MCF 10A (cell line): Measurements from ENCODE around the gene SLC2A10. TPM values are rescaled to one million over a fixed set of nuclear protein-coding genes. Genes with fewer than 3 reads are reported as not detected.

ENCODE experiments used
- BruUV-seq: library from RNA; stranded (reverse); fragments of 400-500 nt; replicated peaks from 2 replicates; lab custom pipeline; 2021; lab: Mats Ljungman, UMichigan
- CTCF ChIA-PET: fragments of 300-600 bp; sonication (Branson Sonifier 250); formaldehyde crosslinking; extraction: SDS; loops from one replicate; lab custom pipeline; 2021; ENCODE audit warnings: antibody characterized with exemption, inconsistent platforms; lab: Yijun Ruan, JAX
- POLR2A ChIA-PET: fragments of 300-600, 350-650 bp; sonication (Branson Sonifier 250); formaldehyde crosslinking; extraction: SDS; loops from one replicate; lab custom pipeline; 2020; ENCODE audit warnings: antibody characterized with exemption, inconsistent platforms; lab: Yijun Ruan, JAX
- DNase-seq: peaks from one replicate; pipeline ENCODE4 v3.0.0-alpha.2; 2018; ENCODE audit not compliant: unreplicated experiment
- H3K27ac Mint-ChIP-seq: one replicate; pipeline ENCODE4 v1.8.0; 2022; ENCODE audit warnings: mild to moderate bottlenecking, low read depth, mixed read lengths; ENCODE audit not compliant: unreplicated experiment
- H3K27me3 Mint-ChIP-seq: one replicate; pipeline ENCODE4 v1.8.0; 2022; ENCODE audit warnings: mixed read lengths; ENCODE audit not compliant: insufficient read depth, unreplicated experiment
- H3K36me3 Mint-ChIP-seq: one replicate; pipeline ENCODE4 v1.8.0; 2022; ENCODE audit warnings: mild to moderate bottlenecking, moderate library complexity, mixed read lengths; ENCODE audit not compliant: insufficient read depth, unreplicated experiment
- H3K4me1 Mint-ChIP-seq: one replicate; pipeline ENCODE4 v1.8.0; 2022; ENCODE audit warnings: mixed read lengths; ENCODE audit not compliant: insufficient read depth, unreplicated experiment
- H3K4me3 Mint-ChIP-seq: one replicate; pipeline ENCODE4 v1.8.0; 2022; ENCODE audit warnings: mild to moderate bottlenecking, moderate library complexity, mixed read lengths; ENCODE audit not compliant: unreplicated experiment
- H3K9me3 Mint-ChIP-seq: one replicate; pipeline ENCODE4 v1.8.0; 2022; ENCODE audit warnings: mixed read lengths; ENCODE audit not compliant: unreplicated experiment
- intact Hi-C: fragments of 100-400 bp; cut with micrococcal nuclease; formaldehyde crosslinking; loops from 2 replicates; pipeline ENCODE4 v1.14.1; 2022
- total RNA-seq: library from RNA; stranded (reverse); gene quantifications from 2 replicates; pipeline ENCODE4 v1.2.3, GENCODE V29; 2022
- TF ChIP-seq, protein P1 (sequence below): fragments of 200-600 bp; IDR thresholded peaks from one replicate; pipeline ENCODE4 v1.8.0; 2022; ENCODE audit warnings: antibody characterized with exemption, mild to moderate bottlenecking; ENCODE audit not compliant: unreplicated experiment

The SLC2A10 gene
- total RNA-seq, 1 experiment from 2014 or later: not detected

DNA sequence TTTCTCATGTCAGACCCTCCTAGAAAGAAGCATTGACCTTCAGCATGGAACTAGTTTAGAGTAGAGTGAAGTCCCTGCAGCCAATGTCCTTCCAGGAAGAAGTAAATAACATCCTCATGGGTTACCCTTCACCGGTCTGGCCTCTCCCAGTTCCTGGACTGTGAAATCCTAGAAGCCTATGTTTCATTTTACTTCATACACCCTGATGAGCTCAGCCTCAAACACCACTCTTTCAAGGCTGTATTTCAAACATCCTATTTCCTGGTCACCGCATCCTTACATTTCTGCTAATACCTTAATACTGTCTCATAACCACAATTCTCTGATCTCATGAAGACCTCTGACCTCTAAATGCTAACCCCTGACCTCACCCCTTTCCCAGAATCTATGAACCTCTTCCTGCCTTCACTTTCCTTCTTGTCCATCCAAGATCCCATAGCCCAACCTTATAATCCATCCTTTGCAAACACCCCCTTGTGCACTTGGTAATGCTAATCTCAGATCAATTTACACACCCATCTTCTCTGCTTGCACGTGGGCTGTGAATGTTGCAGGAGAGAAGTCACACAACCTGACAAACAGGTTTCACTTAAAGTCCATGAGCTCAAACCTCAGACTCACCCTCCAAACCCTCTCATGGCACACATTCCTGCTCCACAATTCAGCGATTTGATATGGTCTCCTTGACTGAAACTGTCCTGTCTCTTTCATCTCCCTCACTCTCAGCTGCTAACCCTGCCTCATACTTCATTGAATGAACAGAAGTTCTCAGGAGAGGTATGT is 30.2 kb downstream of the SLC2A10 start:
- BruUV-seq: no TSS peak
- TF ChIP-seq, protein P1, sequence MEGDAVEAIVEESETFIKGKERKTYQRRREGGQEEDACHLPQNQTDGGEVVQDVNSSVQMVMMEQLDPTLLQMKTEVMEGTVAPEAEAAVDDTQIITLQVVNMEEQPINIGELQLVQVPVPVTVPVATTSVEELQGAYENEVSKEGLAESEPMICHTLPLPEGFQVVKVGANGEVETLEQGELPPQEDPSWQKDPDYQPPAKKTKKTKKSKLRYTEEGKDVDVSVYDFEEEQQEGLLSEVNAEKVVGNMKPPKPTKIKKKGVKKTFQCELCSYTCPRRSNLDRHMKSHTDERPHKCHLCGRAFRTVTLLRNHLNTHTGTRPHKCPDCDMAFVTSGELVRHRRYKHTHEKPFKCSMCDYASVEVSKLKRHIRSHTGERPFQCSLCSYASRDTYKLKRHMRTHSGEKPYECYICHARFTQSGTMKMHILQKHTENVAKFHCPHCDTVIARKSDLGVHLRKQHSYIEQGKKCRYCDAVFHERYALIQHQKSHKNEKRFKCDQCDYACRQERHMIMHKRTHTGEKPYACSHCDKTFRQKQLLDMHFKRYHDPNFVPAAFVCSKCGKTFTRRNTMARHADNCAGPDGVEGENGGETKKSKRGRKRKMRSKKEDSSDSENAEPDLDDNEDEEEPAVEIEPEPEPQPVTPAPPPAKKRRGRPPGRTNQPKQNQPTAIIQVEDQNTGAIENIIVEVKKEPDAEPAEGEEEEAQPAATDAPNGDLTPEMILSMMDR: no peak
- no peaks in the 10 kb centered on the region for H3K36me3 Mint-ChIP-seq
- no peaks in the 10 kb centered on the region for H3K4me1 Mint-ChIP-seq
- DNase-seq: no peak
- H3K9me3 Mint-ChIP-seq: no peaks in the 10 kb centered on the region
- peaks cover 38% of the 10 kb centered on the region for H3K27me3 Mint-ChIP-seq
- ChIA-PET POLR2A (interaction anchor here (0.6 to 1.2 kb wide), 3 partner anchors 13 to 1605 kb away, joined by 3 read pairs; no protein-coding TSS in a partner anchor), CTCF (interaction anchor here (0.6 to 1.1 kb wide), 6 partner anchors 9 to 1201 kb away, joined by 3 to 7 read pairs (median 4); no protein-coding TSS in a partner anchor)
- H3K27ac Mint-ChIP-seq: no peak overlapping the region
- H3K4me3 Mint-ChIP-seq: no peak overlapping the region
- intact Hi-C loops: no loop called here

DNA sequence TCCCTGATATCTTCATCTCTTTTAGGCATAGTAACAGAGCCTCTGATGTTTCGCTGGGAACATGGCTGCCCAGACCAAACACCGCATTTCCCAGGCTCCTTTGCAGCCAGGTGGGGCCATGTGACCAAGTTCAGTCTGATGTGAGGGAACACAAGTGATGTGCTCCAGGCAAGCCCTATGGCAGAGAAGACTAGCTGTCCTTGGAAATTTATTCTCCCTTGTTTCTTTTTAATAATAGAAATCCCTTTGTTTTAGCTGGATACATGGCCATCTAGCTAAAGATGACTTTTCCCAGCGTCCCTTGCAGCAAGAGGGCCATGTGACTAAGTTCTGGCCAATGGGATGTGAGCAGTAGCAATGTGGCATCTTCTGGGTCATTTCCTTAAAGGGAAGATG is 30.8 kb downstream of the SLC2A10 start:
- H3K4me1 Mint-ChIP-seq: no peaks in the 10 kb centered on the region
- H3K27ac Mint-ChIP-seq: no peak overlapping the region
- DNase-seq: no peak
- TF ChIP-seq, protein P1: no peak
- no TSS peak for BruUV-seq
- POLR2A ChIA-PET: interaction anchor here (0.6 to 0.7 kb wide), 2 partner anchors 488 to 1604 kb away, joined by 3 read pairs; no protein-coding TSS in a partner anchor
- no peak overlapping the region for H3K4me3 Mint-ChIP-seq
- CTCF ChIA-PET: interaction anchor here (0.6 to 1.1 kb wide), 4 partner anchors 9 to 1200 kb away, joined by 3 to 7 read pairs (median 5); no protein-coding TSS in a partner anchor
- H3K36me3 Mint-ChIP-seq: no peaks in the 10 kb centered on the region
- peaks cover 38% of the 10 kb centered on the region for H3K27me3 Mint-ChIP-seq
- intact Hi-C loops: no loop called here
- H3K9me3 Mint-ChIP-seq: no peaks in the 10 kb centered on the region

DNA sequence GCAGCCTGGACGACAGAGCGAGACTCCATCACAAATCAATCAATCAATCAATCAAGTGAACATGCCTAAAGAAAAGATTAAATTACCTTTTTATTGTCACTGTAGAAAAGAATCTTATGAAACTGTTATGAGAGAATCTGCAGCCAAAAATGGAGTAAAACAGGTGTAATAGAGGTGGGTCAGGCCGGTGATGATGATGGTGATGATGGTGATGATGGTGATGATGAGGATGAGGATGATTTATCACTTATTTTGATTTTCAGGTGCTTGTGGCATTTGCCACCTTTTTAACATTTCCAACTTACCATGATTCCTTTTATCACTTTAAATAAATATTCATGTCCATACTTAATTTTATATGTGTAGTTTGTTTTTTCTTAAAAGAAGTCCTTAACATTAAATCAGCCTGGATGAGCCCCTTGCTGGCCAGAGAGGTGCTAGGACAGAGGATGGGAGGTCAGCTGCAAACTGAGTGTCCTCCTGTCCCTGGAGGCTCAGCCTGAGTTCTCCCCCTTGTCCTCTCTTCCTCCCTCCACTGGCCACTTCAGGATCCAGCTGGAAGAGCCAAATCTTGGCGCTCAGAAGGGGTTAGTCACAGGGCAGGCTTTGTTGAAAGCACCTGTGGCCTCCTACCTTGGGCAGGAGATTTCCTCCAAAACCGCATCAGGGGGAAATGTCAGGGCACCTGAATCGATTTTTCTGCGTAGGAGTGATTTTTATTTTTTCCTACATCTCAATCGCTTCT is 32.6 kb downstream of the SLC2A10 start:
- no peaks in the 10 kb centered on the region for H3K36me3 Mint-ChIP-seq
- no peak overlapping the region for H3K4me3 Mint-ChIP-seq
- peak; percentile 10 for DNase-seq
- H3K9me3 Mint-ChIP-seq: no peaks in the 10 kb centered on the region
- peaks cover 38% of the 10 kb centered on the region for H3K27me3 Mint-ChIP-seq
- TF ChIP-seq, protein P1: no peak
- H3K27ac Mint-ChIP-seq: no peak overlapping the region
- ChIA-PET CTCF (no interaction called here), POLR2A (no interaction called here)
- BruUV-seq: no TSS peak
- intact Hi-C loops: no loop called here
- H3K4me1 Mint-ChIP-seq: peaks cover 5% of the 10 kb centered on the region

DNA sequence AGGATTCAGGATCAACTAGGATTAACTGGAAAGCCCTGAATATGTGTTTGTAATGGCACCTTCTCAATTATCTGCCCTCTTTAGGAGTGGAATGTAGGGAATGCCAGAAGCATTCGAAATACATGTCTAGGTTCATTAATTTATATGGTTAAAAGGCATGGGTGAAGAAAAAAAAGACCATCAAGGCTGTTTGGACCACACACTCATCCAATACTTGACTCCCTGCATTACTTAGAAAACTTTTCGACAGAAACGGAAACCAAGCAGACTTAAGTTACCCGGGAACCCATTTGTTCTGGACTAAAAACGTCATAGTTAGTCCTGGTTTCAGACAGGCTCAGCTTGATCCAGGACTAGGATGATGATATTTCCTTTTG is 33.2 kb downstream of the SLC2A10 start:
- BruUV-seq: no TSS peak
- ChIA-PET POLR2A (no interaction called here), CTCF (interaction anchor here (0.6 kb wide), 1 partner anchor 56 kb away, joined by 3 read pairs; no protein-coding TSS in a partner anchor)
- Mint-ChIP-seq H3K27me3 (peaks cover 38% of the 10 kb centered on the region), H3K9me3 (no peaks in the 10 kb centered on the region), H3K4me3 (no peak overlapping the region), H3K36me3 (no peaks in the 10 kb centered on the region), H3K27ac (no peak overlapping the region), H3K4me1 (peaks cover 9% of the 10 kb centered on the region)
- TF ChIP-seq, protein P1: no peak
- DNase-seq: no peak
- intact Hi-C loops: no loop called here
